Measurements from ENCODE around the gene DOLK. TPM values are rescaled to one million over a fixed set of nuclear protein-coding genes. Genes with fewer than 3 reads are reported as not detected.
A peak's percentile ranks its signal among the peaks of the same experiment; 100 is the strongest.

DOLK gene
- total and polyA plus RNA-seq, 2 of the 4 experiments (the other 2 are of a cell fraction): 23.2 to 30.8 TPM

DNA sequence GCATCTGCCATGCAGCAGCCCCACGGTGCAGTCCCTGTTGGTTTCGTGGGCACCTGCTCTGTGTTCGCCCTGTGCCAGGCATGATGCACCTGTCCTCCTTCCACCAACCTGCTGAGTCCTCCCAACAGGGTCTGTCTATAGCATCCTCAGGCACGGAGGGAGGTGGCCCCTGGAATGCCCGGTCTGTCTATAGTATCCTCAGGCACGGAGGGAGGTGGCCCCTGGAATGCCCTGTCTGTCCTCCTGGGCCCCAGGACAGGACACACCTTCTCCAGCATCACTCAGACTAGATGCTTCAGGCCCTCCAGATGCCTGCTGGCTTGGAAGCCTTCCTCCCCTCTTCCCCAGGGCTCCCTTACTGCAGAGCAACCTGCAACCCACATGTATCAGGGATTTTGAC lies 36.5 kb downstream of the DOLK start:
- H2AK5ac ChIP-seq (ENCODE audit: low read depth, low read length): peak overlapping the region; percentile 100
- no TSS peak for BruUV-seq (replicated peaks)
- peak overlapping the region; percentile 95 for H2BK20ac ChIP-seq (ENCODE audit: low read depth, low read length)
- WGBS, 2 experiments (ENCODE audit: extremely low coverage in 2 of 2, insufficient read length in 1 of 2): 70% methylated on average over 2 of the region's 6 CpGs; no CpG with 5 or more reads in 1 of the 2 experiments
- intact Hi-C loops (cut with micrococcal nuclease) (no loop called here), in situ Hi-C loops (cut with MboI; ENCODE audit: low sequenced_read_pairs) (no loop called here), dilution Hi-C loops (cut with HindIII; ENCODE audit: low sequenced_read_pairs, unreplicated experiment) (no loop called here)
- peaks cover 35 to 94% of the 10 kb centered on the region in 2 experiments; a peak in 3 of 4 replicates for H3K79me1 ChIP-seq (ENCODE audit: low read depth in 1 of 2, low read length in 2 of 2)
- H3K4ac ChIP-seq (ENCODE audit: low read depth, low read length): peak overlapping the region; percentile 99
- peak overlapping the region; percentile 81 for H2AFZ ChIP-seq (replicated peaks; ENCODE audit: low read length, poor library complexity)
- H4K91ac ChIP-seq (ENCODE audit: insufficient read depth, low read depth, low read length): peak overlapping the region; percentile 99
- H4K20me1 ChIP-seq (ENCODE audit: insufficient read depth, low read length): no peaks in the 10 kb centered on the region; the same call in none of the 2 replicates
- H2BK120ac ChIP-seq (ENCODE audit: low read depth, low read length): peak overlapping the region; percentile 99
- H2AK9ac ChIP-seq (replicated peaks; ENCODE audit: low read depth, low read length, poor library complexity): peak overlapping the region; percentile 99
- H3K23ac ChIP-seq (ENCODE audit: low read depth, low read length): peak overlapping the region; percentile 97
- no peaks in the 10 kb centered on the region for H3K27me3 ChIP-seq (ENCODE audit: control insufficient read depth, insufficient read depth, low read length)
- peak overlapping the region; percentile 72 for H2BK15ac ChIP-seq (ENCODE audit: low read depth, low read length)
- H3K27ac ChIP-seq (ENCODE audit: insufficient read depth, low read length): peak overlapping the region; percentile 88
- H3K56ac ChIP-seq (ENCODE audit: extremely low read depth, insufficient read depth, low read length): peak overlapping the region; percentile 96
- H3K36me3 ChIP-seq (ENCODE audit: control insufficient read depth, insufficient read depth, low read length): peaks cover 42% of the 10 kb centered on the region
- no peaks in the 10 kb centered on the region for H3K9me3 ChIP-seq (ENCODE audit: control insufficient read depth, insufficient read depth, low read length)
- DNase-seq: no peak
- POLR2A ChIA-PET (ENCODE audit: unreplicated experiment): no interaction called here
- no peak for ATAC-seq (ENCODE audit: low read depth)
- H3K4me2 ChIP-seq (ENCODE audit: low read depth, low read length): no peak overlapping the region
- H3K9ac ChIP-seq (ENCODE audit: low read depth, low read length): peak overlapping the region; percentile 36
- peak overlapping the region; percentile 92 for H3K14ac ChIP-seq (replicated peaks; ENCODE audit: low read depth, low read length)
- no peak for TF ChIP-seq RAD21 (IDR thresholded peaks at IDR 0.05; ENCODE audit: low read length)
- no peak for TF ChIP-seq CTCF (conservative IDR thresholded peaks at IDR 0.05; ENCODE audit: low read depth, low read length)
- TF ChIP-seq, protein P1, sequence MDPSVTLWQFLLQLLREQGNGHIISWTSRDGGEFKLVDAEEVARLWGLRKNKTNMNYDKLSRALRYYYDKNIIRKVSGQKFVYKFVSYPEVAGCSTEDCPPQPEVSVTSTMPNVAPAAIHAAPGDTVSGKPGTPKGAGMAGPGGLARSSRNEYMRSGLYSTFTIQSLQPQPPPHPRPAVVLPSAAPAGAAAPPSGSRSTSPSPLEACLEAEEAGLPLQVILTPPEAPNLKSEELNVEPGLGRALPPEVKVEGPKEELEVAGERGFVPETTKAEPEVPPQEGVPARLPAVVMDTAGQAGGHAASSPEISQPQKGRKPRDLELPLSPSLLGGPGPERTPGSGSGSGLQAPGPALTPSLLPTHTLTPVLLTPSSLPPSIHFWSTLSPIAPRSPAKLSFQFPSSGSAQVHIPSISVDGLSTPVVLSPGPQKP (IDR thresholded peaks at IDR 0.05; ENCODE audit: borderline replicate concordance, low read depth, low read length): no peak
- TF ChIP-seq CHD1 (IDR thresholded peaks at IDR 0.05; ENCODE audit: low read depth, low read length): no peak
- TF ChIP-seq, protein P2, sequence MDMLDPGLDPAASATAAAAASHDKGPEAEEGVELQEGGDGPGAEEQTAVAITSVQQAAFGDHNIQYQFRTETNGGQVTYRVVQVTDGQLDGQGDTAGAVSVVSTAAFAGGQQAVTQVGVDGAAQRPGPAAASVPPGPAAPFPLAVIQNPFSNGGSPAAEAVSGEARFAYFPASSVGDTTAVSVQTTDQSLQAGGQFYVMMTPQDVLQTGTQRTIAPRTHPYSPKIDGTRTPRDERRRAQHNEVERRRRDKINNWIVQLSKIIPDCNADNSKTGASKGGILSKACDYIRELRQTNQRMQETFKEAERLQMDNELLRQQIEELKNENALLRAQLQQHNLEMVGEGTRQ (IDR thresholded peaks at IDR 0.05; ENCODE audit: low read depth, low read length): no peak
- no peak for TF ChIP-seq RFX5 (IDR thresholded peaks at IDR 0.05; ENCODE audit: low read depth, low read length)
- TF ChIP-seq MAFK (IDR thresholded peaks at IDR 0.05; ENCODE audit: low read depth, low read length): no peak
- TF ChIP-seq MXI1 (IDR thresholded peaks at IDR 0.05; ENCODE audit: borderline replicate concordance, low read depth, low read length): no peak
- TF ChIP-seq POLR2A (IDR thresholded peaks at IDR 0.05; ENCODE audit: low read depth, low read length): no peak
- H3K9me1 ChIP-seq (ENCODE audit: insufficient read depth, low read length): peaks cover 34% of the 10 kb centered on the region
- peak overlapping the region; percentile 69 for H4K5ac ChIP-seq (ENCODE audit: low read depth, low read length)
- H2BK5ac ChIP-seq (ENCODE audit: low read depth, low read length, poor library complexity, severe bottlenecking): peak overlapping the region; percentile 99
- peak overlapping the region; percentile 55 for H3K18ac ChIP-seq (ENCODE audit: low read depth, low read length)
- peak overlapping the region; percentile 90 to 94 for H4K8ac ChIP-seq (ENCODE audit: low read depth in 2 of 2, low read length in 2 of 2)
- peaks cover 29% of the 10 kb centered on the region for H3K4me1 ChIP-seq (ENCODE audit: control insufficient read depth, insufficient read depth, low read length)
- no peak overlapping the region for H3K4me3 ChIP-seq (ENCODE audit: insufficient read depth, low read depth, low read length)
- CTCF ChIA-PET: interaction anchor here (0.6 kb wide), 1 partner anchor 13 kb away, joined by 4 read pairs; no protein-coding TSS in a partner anchor

All from IMR-90 (cell line).